Right lobe of liver (tissue), 6 donors: ENCODE results near the gene GLOD5. TPM values are rescaled to one million over a fixed set of nuclear protein-coding genes. Genes with fewer than 3 reads are reported as not detected.
"Not testable (repeated sequence)": the region's sequence is repeated elsewhere in the genome, so short reads cannot be mapped to it uniquely, and the experiment has no call there.

ENCODE experiments used
- ATAC-seq, 4 donors: fragments of 200-7000 bp; cut with Tn5 transposase; one replicate each; pipeline ENCODE4 v1.9.1; 2020; ENCODE audit warnings: mild to moderate bottlenecking in 4 of 4, moderate library complexity in 4 of 4
- DNase-seq, 3 donors: peaks; one replicate each; pipeline ENCODE4 v3.0.0-alpha.2; 2020
- H3K27ac ChIP-seq, 3 donors: fragments of 200-600 bp; one replicate each; pipeline ENCODE4 v1.8.0; 2022
- H3K27me3 ChIP-seq, 2 donors: fragments of 200-600 bp; one replicate each; pipeline ENCODE4 v1.8.0; 2022
- H3K36me3 ChIP-seq, 4 donors: fragments of 200-600 bp; sonication (generic) in 1 of 4; one replicate each; pipeline versions ENCODE4 v1.5.1 to v1.8.0; 2017 to 2022; ENCODE audit warnings: control low read depth in 1 of 4
- H3K4me1 ChIP-seq, 4 donors: fragments of 200-600 bp; sonication (generic) in 1 of 4; one replicate each; pipeline versions ENCODE4 v1.5.1 to v1.8.0; 2017 to 2022; ENCODE audit warnings: control low read depth in 1 of 4
- H3K4me3 ChIP-seq, 3 donors: fragments of 200-600 bp; one replicate each; pipeline ENCODE4 v1.8.0; 2022
- H3K9me3 ChIP-seq, 4 donors: fragments of 200-600 bp; sonication (generic) in 1 of 4; one replicate each; pipeline versions ENCODE4 v1.5.1 to v1.8.0; 2017 to 2022; ENCODE audit warnings: control low read depth in 1 of 4
- POLR2A ChIP-seq: fragments of 450-650 bp; IDR thresholded peaks from one replicate; pipeline ENCODE4 v1.6.1; 2017; ENCODE audit warnings: antibody characterized with exemption, mild to moderate bottlenecking
- WGBS: methylation state at CpG from one replicate; pipeline ENCODE4 v1.1.6; 2018; ENCODE audit warnings: low coverage, low lambda C conversion rate; ENCODE audit not compliant: insufficient coverage; ENCODE audit errors: missing lambda C conversion rate; 5-methylcytosine and 5-hydroxymethylcytosine counted together
- intact Hi-C, 2 donors: fragments of 100-400 bp; cut with DNase I; formaldehyde crosslinking; loops; one replicate each; pipeline versions ENCODE4 v1.11.2 to v1.14.1; 2022
- small RNA-seq, 2 experiments: library from RNA; depleted of rRNA; stranded (forward); fragments of <200 nt; gene quantifications; one replicate each; pipeline ENCODE3, GENCODE V24; 2016
- total RNA-seq, 6 experiments: library from RNA; depleted of rRNA in 2 of 6; stranded (reverse); fragments of >200 nt in 2 of 6; fragmentation: NEBNext Ultra II Directional in 3 of 6; extraction: Animal tissue kit (Norgen Biotek cat#: 25700) in 3 of 6; gene quantifications; one replicate each; pipeline versions ENCODE4 v1.1.0 to v1.2.4, GENCODE V29; 2016 to 2023
- TF ChIP-seq, protein P1 (sequence below), 4 donors: fragments of 200-600 bp in 3 of 4; fragments of 450-650 bp in 1 of 4; IDR thresholded peaks; one replicate each; pipeline versions ENCODE4 v1.5.1 to v1.8.0; 2016 to 2022; ENCODE audit warnings: antibody characterized with exemption in 4 of 4, mild to moderate bottlenecking in 2 of 4
- donor health status: DM: no; HTN: yes; CAD: no.
- donor health status: DM: no; HTN: no; CAD: no.
- donor health status: DM: no; HTN: no; CAD: no.
- donor health status: DM: no; HTN: yes; CAD: no.
- donor health status: DM: no; HTN: yes; CAD: no.

GLOD5 gene
- total RNA-seq, 6 experiments from 2014 or later: 0.98 to 4.1 (median 2.9) TPM

GRCh38 chrX:48818866-48819265 lies 57.3 kb downstream of the GLOD5 start:
- Histone ChIP-seq H3K27ac (no peak overlapping the region), H3K4me3 (no peak overlapping the region), H3K27me3 (no peaks in the 10 kb centered on the region), H3K9me3 (no peaks in the 10 kb centered on the region), H3K4me1 (no peaks in the 10 kb centered on the region), H3K36me3 (peaks cover 0 to 11% (median 2%) of the 10 kb centered on the region in 4 donors)
- no peak for DNase-seq
- intact Hi-C loops: no loop called here
- WGBS: 84% methylated on average over 4 of the region's 4 CpGs
- peak in 1 of 4 donors; percentile 15 for ATAC-seq
- TF ChIP-seq, protein P1, sequence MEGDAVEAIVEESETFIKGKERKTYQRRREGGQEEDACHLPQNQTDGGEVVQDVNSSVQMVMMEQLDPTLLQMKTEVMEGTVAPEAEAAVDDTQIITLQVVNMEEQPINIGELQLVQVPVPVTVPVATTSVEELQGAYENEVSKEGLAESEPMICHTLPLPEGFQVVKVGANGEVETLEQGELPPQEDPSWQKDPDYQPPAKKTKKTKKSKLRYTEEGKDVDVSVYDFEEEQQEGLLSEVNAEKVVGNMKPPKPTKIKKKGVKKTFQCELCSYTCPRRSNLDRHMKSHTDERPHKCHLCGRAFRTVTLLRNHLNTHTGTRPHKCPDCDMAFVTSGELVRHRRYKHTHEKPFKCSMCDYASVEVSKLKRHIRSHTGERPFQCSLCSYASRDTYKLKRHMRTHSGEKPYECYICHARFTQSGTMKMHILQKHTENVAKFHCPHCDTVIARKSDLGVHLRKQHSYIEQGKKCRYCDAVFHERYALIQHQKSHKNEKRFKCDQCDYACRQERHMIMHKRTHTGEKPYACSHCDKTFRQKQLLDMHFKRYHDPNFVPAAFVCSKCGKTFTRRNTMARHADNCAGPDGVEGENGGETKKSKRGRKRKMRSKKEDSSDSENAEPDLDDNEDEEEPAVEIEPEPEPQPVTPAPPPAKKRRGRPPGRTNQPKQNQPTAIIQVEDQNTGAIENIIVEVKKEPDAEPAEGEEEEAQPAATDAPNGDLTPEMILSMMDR (IDR thresholded peaks at IDR 0.05): no peak
- no peak for TF ChIP-seq POLR2A

- intact Hi-C loops: not testable (repeated sequence)
These were observed 57.8 kb downstream of the GLOD5 start for GRCh38 chrX:48819394-48819793.

DNA sequence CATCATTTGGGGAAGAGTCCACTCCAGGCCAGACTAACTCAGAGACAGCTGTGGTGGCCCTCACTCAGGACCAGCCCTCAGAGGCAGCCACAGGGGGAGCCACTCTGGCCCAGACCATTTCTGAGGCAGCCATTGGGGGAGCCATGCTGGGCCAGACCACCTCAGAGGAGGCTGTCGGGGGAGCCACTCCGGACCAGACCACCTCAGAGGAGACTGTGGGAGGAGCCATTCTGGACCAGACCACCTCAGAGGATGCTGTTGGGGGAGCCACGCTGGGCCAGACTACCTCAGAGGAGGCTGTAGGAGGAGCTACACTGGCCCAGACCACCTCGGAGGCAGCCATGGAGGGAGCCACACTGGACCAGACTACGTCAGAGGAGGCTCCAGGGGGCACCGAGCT lies 61.5 kb downstream of the GLOD5 start:
- TF ChIP-seq, protein P1 (IDR thresholded peaks at IDR 0.05): no peak
- TF ChIP-seq POLR2A: no peak
- H3K4me3 ChIP-seq: no peak overlapping the region
- no peak overlapping the region for H3K27ac ChIP-seq
- no peaks in the 10 kb centered on the region for H3K36me3 ChIP-seq
- no peaks in the 10 kb centered on the region for H3K27me3 ChIP-seq
- no peaks in the 10 kb centered on the region for H3K4me1 ChIP-seq
- H3K9me3 ChIP-seq: no peaks in the 10 kb centered on the region
- intact Hi-C loops: no loop called here
- DNase-seq (no peak), ATAC-seq (peak in 1 of 4 donors; percentile 5)
- 83% methylated on average over 2 of the region's 6 CpGs for WGBS

More at GRCh38 chrX:48819394-48819793, 57.8 kb downstream of the GLOD5 start:
- not testable (repeated sequence) for H3K9me3 ChIP-seq, H3K4me1 ChIP-seq, H3K4me3 ChIP-seq, H3K27me3 ChIP-seq, H3K27ac ChIP-seq
- 41% methylated on average over 5 of the region's 9 CpGs for WGBS
- ATAC-seq (peak in 3 of 4 donors; percentile 17 to 43 (median 39)), DNase-seq (peak in 1 of 3 donors; percentile 54)
- H3K36me3 ChIP-seq: peaks cover 0 to 11% (median 2%) of the 10 kb centered on the region in 4 donors

Small RNA genes within 50 kb of the gene (small RNA-seq; reads per million reads assigned to genes)
- gene RNU6-1056P (0 reads per million in 2 experiments), gene RNU6-29P (0 reads per million in 2 experiments)

Other genes with a start within 250 kb of the GLOD5 start
- 100 to 1,000 TPM; 150 to 276 (median 225) TPM for gene EBP, start 239.9 kb upstream of the GLOD5 start, total RNA-seq
- 1 to 10 TPM; 4.3 to 7.5 (median 5.6) TPM for gene TBC1D25, start 222.0 kb upstream of the GLOD5 start, total RNA-seq
- gene RBM3, start 187.3 kb upstream of the GLOD5 start, total RNA-seq: 10 to 100 TPM; 14.7 to 69.0 (median 57.7) TPM
- 100 to 1,000 TPM in 2 of 6 experiments, 10 to 100 TPM in 4; 46.5 to 193 (median 80.8) TPM for gene WDR13, start 164.3 kb upstream of the GLOD5 start, total RNA-seq
- gene WAS, start 77.9 kb upstream of the GLOD5 start, total RNA-seq: 1 to 10 TPM; 2.4 to 7.2 (median 4.8) TPM
- gene SUV39H1, start 65.0 kb upstream of the GLOD5 start, total RNA-seq: 10 to 100 TPM in 1 of 6 experiments, 1 to 10 TPM in 5; 2.2 to 10.8 (median 3.5) TPM
- 1 to 10 TPM in 1 of 6 experiments, under 1 TPM in 1, not detected in 4; 0.37 to 1.2 TPM for gene GATA1, start 24.8 kb downstream of the GLOD5 start, total RNA-seq
- gene HDAC6, start 40.3 kb downstream of the GLOD5 start, total RNA-seq: 100 to 1,000 TPM in 5 of 6 experiments, 10 to 100 TPM in 1; 84.4 to 173 (median 136) TPM
- gene ERAS, start 64.8 kb downstream of the GLOD5 start, total RNA-seq: not detected
- gene PCSK1N, start 73.9 kb downstream of the GLOD5 start, total RNA-seq: 1 to 10 TPM in 1 of 6 experiments, under 1 TPM in 1, not detected in 4; 0.20 to 1.4 TPM
- gene TIMM17B, start 136.0 kb downstream of the GLOD5 start, total RNA-seq: 10 to 100 TPM; 18.2 to 29.5 (median 22.5) TPM
- gene PQBP1, start 136.2 kb downstream of the GLOD5 start, total RNA-seq: 10 to 100 TPM; 29.8 to 47.1 (median 35.7) TPM
- 10 to 100 TPM; 15.0 to 19.5 (median 17.3) TPM for gene SLC35A2, start 149.9 kb downstream of the GLOD5 start, total RNA-seq
- 1 to 10 TPM; 1.7 to 8.8 (median 6.8) TPM for gene PIM2, start 157.3 kb downstream of the GLOD5 start, total RNA-seq
- 10 to 100 TPM; 14.4 to 24.1 (median 21.6) TPM for gene OTUD5, start 195.9 kb downstream of the GLOD5 start, total RNA-seq
- 1 to 10 TPM in 1 of 6 experiments, under 1 TPM in 5; 0.31 to 1.2 (median 0.46) TPM for gene KCND1, start 210.1 kb downstream of the GLOD5 start, total RNA-seq
- 10 to 100 TPM; 15.3 to 32.1 (median 22.0) TPM for gene GRIPAP1, start 240.5 kb downstream of the GLOD5 start, total RNA-seq